HG02870 (cell line): Measurements from ENCODE around the gene JARID2.
"Not testable (repeated sequence)": the region's sequence is repeated elsewhere in the genome, so short reads cannot be mapped to it uniquely, and the experiment has no call there.

ENCODE experiments used
- ATAC-seq: cut with Tn5 transposase; IDR thresholded peaks from one replicate; pipeline ENCODE4 v1.9.1; 2021; ENCODE audit warnings: mild to moderate bottlenecking, moderate library complexity; ENCODE audit not compliant: unreplicated experiment

The JARID2 gene

DNA sequence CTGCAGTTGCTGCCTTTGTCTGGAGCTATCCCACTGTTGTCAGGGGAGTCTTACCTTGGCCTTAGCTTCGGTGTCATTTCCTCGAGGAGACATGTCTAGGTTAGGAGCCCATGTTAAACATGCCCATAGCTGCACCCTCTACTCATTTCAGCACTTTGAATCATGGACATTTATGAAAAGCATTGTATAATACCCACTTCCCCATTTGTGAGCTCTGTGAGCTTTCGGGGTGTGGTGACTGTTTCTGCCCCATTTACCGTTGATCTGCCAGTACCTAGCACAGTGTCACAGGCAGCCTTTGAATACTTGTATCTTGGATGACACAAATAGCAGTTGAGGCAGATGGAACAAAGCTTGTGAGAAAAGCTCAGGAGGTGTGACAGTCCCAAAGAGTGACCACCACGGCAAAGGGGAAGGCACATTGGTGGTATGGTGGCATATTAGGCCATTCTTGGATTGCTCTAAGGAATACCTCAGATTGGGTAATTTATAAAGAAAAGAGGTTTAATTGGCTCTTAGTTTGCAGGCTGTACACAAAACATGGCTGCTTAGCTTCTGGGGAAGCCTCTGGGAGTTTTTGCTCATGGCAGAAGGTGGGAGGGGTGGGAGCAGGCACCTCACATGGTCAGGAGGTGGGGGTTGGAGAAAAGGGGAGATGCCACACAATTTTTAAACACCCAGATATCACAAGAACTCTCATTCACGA is 42.0 kb downstream of the JARID2 start:
- ATAC-seq, result peak; percentile 99

DNA sequence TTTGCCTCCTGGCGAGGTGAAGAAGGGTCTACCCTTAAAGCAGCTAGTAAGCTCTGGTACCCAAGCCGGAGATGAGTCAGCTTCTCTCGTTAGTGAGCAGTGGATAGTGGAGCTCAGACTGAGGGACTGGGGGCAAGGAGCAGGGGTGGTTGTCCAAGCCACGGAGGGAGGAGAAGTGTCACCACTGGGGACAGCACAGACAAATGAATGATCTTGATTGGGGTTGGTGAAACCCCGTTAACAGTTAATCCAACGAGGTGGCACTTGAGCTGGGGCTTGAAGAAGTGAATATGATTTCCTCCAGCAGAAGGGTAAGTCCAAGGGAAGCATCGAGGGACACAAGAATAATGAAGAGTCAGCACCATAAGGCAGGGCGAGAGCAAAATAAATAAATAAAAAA is 43.0 kb downstream of the JARID2 start:
- ATAC-seq, result no peak

DNA sequence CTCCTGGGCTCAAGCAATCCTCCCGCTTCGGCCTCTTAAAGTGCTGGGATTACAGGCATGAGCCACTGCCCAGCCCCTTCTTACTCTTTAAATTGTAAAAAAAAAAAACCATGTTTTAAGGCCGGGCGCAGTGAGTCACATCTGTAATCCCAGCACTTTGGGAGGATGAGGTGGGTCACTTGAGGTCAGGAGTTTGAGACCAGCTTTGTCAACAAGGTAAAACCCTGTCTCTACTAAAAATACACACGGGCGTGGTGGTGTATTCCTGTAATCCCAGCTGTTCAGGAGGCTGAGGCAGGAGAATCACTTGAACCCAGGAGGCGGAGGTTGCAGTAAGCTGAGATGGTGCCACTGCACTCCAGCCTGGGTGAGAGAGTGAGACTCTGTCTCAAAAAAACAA is 43.6 kb downstream of the JARID2 start:
- ATAC-seq, result not testable (repeated sequence)

GRCh38 chr6:15290067-15290680 is 44.3 kb downstream of the JARID2 start:
- ATAC-seq, result no peak

- ATAC-seq, result no peak
Observed at GRCh38 chr6:15290962-15291704, 45.3 kb downstream of the JARID2 start.

GRCh38 chr6:15292721-15293302 is 46.9 kb downstream of the JARID2 start:
- no peak for ATAC-seq

- no peak for ATAC-seq
Observed at GRCh38 chr6:15293674-15294073, 47.8 kb downstream of the JARID2 start.

DNA sequence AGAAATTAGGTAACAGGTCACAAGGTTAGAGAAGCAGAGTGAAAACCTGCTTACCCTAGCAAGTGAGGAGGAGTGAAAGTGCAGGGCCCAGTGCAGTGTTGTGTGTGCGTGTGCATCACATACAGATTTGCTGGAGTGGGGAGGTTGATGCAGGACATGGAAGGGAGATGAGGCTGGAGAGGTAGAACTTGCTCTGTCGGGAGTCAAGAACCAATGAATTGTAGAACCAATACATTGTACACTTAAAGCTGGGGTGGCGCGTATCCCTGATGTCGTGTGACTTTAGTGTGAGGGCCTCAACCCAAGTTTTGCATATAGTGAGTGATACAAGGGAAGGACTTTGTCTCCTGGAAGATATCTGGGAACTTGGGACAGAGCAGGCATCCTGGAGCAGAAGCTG is 48.6 kb downstream of the JARID2 start:
- no peak for ATAC-seq

- ATAC-seq, result no peak
Observed at GRCh38 chr6:15296249-15296648, 50.4 kb downstream of the JARID2 start.

DNA sequence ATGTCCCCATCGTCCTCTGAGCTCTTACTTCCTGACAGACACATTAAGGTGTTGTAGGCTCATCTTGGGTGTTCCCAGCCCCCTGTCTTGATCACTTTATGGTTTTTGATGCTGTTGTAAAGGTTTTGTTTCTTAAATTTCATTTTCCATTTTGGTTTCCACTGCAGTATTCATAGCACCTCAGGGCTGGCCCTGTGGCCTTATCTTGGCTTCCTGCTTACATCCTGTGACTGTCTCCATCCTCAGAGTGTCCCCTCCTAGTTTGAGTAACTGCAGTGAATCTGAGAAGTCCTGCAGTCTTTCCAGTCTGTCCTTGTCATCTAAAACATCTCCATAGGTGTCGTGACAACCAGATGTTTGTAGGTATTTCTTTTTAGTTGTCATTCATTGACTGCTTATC is 50.9 kb downstream of the JARID2 start:
- peak; percentile 49 for ATAC-seq

GRCh38 chr6:15297167-15297566 is 51.3 kb downstream of the JARID2 start:
- ATAC-seq, result not testable (repeated sequence)

DNA sequence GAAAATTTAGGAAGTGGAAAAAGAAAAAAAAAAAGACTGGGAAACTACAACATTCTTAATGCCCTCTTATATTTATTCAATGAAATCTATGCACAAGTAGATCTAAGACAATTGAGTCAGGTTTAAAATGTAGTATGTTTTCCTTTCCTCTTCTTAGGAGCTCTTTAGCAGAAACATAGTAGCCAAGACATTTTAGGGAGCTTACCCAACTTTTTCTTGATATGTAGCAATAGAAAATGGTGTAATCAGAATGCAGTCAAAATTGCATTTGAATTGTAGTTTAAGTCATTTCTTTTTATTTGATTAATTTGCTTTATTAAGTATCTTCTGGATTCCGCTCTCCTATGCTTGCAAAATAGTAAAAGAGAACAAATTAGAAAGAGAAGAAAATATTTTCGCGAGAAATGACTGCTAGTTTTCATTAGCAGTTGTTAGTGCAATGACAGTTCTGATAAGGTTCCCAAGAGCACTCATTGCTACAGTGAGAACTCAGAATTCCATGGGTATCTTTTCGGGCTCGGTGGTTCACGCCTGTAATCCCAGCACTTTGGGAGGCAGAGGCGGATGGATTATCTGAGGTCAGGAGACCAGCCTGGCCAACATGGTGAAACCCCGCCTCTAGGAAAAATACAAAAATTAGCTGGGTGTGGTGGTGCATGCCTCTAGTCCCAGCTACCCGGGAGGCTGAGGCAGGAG is 52.2 kb downstream of the JARID2 start:
- no peak for ATAC-seq

DNA sequence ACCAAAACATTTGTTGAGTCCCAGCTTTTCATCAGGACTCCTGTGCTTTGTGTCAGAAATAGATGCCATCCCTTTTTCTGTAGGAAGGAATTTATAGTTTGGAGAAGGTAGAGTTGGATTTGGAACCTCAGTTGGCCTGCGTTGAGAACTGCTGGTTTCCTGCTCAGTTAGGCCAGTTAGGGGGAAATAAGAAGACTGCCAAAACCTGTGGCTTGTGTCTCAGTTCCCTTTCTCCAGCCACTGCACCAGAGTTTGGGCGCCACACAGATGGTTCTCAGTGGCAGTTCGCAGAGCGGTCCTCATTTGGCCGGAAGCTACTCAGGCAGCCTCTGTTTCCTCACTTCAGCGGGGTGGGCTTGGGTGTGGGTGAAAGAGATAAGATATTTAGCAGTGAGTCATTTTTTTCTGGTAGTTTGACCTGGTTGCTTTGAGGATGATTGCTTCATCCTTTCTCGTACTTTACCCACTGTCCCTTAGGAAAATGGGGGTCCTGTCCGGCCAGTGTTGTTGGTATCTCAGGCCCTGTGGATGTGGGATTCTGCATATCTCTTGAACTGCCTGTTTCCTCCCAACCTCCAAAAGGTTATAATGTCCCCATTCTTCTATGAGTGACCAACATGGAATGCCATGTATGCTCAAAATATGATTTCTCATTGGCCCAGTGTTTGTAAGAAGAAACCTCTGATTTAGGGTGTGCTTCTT is 53.7 kb downstream of the JARID2 start:
- peak; percentile 69 for ATAC-seq

GRCh38 chr6:15301179-15302006 is 55.5 kb downstream of the JARID2 start:
- ATAC-seq, result peak; percentile 33

DNA sequence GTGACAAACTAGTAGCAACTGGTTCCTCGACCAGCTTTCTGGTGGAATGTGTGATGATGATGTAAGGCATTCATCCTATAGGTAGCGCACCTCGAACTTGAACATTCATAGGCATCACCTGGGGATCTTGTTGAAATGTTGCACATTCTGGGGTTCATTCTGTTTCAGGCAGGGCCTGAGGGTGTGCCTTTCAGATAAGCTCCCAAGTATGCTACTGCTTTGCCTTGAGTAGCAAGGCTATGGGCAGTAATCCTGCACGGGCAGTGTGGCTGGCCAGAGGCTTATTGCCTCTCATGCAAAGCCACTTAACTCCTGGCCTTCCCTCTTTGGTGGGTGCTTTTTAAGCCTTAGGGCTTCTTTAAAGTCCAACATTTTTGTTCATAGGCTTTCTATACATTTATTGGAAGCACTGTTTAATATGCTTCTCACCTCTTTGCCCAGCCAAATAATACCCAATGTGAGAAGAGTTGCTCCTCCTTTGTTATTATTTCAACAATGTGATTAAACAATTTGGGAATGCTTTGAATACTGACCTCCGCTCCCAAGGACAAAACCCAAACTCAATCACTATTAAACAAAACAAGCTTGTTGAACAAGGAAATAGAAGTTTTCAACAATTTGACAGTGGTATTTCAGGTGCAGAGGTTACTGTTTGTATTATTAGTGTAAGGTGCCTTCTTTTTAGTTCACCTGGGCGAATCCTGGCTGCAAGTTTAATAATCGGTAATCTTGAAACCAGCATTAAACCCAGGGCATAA is 57.5 kb downstream of the JARID2 start:
- no peak for ATAC-seq

- no peak for ATAC-seq
Observed at GRCh38 chr6:15303920-15304291, 58.0 kb downstream of the JARID2 start.

DNA sequence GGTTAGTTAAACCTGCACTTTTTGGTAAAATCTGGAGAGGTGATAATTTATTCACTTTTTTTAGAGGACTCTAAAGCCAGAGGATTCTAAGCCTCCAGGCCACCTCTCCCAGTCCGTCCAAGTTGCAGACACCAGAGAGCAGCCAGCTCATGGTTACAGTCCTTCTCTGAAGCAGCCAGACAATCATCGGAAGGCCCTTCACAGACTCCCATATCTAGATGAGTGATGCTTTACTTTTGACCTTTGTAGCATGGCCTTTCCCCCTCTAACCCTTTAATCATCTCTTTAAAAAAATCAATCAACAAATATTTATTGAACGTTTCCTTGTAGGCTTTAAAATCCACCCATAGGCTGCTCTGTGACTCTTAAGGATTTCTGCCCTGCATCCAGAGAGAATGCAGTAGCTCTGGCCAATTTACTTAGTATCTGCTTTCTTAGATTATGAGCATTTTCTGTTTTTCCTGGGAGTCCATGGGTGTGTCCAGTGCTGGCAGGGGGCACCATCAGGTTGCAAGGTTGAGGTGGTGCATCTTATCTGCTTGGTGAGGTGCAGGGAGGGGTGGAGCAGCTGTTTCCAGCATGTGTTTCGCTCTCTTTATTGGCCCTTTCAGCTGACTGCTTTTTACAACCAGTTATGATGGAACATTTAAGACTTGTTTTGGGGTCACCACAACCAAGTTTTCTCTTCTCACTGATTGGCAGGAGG is 58.6 kb downstream of the JARID2 start:
- ATAC-seq, result no peak

GRCh38 chr6:15305496-15305895 is 59.6 kb downstream of the JARID2 start:
- peak; percentile 38 for ATAC-seq
